GM18861 (cell line): ENCODE measurements around the gene PGAP3.
A peak's percentile ranks its signal among the peaks of the same experiment; 100 is the strongest.

ENCODE experiments used
- ATAC-seq: cut with Tn5 transposase; IDR thresholded peaks from one replicate; pipeline ENCODE4 v1.9.1; 2021; ENCODE audit not compliant: unreplicated experiment

The PGAP3 gene

DNA sequence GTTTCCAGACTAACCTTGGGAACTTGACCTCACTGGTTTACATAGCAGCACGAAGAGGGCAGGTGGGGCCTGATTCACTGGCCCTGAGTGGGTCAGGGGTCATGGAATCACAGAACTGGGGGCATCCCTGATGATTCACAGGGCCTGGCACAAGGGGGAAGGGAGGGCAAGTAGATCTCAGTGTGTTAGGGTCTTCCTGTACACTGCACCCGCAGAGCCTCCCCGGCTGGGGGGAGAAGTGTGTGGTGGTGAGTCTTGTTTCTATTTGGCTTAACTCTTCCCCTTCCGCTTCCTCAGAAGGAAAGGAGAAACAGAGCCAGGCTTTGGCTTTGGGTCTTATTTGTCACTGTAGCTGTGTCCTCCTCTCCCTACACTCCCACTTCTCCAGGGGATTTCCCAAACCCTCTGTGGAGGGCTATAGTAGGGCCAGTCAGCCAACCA is 47.2 kb downstream of the PGAP3 start:
- no peak for ATAC-seq

DNA sequence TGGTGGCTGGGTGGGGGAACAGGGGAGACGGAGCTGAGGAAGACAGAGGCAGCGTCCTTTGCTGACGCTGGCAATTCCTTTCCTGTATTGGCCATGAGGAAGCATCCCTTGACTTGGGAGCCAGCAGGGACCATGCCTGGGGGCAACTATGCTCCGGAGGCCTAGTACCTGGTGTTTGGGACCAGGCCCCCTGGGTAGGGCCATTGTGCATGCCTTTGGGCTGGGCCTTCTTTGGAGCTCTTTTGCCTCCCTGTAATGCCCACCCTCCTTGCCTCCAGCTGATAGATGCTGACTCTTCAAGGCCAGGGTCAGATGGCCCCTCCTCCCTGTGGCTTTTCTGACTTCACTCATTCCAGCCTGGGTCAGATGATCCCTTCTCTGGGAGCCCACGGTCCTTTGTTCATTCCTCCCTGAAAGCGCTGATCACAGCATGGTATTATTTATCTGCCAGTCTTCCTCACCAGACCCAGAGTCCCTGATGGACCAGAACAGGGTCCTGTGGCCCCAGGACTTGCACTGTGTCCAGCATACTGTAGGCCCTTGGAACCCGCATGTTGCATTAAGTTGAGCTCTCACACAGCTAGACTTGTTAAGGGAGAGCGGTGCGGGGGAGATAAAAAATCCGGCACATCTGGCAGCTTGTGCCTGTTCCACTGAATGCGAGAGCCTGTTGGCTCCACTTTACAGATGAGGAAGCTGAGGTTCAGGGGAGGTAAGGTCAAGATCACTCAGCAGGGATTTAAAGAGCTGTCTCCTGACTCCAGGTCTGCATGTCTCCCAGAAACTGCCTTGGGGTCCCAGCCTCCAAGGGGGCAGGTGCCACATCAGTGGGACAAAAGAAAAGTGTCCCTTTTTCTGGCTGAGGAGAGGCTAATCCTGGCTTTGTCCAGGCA is 48.0 kb downstream of the PGAP3 start:
- no peak for ATAC-seq

DNA sequence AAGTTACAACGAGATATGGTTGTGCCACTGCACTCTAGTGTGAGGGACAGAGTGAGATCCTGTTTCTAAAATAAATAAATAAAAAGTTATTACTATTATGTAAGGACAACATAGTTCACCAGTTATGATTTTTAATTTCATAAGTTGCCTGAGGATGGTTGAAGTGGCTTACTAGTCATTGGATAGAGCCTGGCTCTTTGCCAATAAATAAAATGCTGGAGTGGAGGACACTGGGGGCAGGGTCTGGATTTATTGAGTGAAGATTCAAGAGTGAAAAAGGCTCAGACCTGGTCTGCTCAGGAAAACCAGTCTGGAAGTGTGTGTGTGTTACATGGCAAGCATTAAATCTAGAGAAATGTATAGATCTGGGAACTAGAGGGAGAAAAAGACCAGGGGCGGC is 48.8 kb downstream of the PGAP3 start:
- ATAC-seq, result no peak

DNA sequence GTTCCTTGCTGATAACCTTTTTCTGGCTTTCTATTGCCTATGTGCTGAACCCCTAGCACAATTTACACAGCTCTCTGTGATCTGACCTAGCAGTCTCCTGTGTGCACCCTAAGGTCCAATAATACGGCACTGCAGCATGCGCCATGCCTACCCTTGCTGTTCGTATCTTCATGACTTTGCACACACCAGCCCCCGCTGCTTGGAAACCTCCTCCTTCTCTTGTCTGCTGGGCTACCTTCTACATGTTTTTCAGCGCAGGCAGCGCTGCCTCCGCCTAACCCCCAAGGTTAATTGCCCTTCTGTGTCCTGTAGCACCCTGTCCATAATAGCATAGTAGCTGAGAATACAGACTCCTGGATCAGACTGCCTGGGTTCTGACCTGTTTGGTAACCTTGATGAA is 49.5 kb downstream of the PGAP3 start:
- no peak for ATAC-seq

DNA sequence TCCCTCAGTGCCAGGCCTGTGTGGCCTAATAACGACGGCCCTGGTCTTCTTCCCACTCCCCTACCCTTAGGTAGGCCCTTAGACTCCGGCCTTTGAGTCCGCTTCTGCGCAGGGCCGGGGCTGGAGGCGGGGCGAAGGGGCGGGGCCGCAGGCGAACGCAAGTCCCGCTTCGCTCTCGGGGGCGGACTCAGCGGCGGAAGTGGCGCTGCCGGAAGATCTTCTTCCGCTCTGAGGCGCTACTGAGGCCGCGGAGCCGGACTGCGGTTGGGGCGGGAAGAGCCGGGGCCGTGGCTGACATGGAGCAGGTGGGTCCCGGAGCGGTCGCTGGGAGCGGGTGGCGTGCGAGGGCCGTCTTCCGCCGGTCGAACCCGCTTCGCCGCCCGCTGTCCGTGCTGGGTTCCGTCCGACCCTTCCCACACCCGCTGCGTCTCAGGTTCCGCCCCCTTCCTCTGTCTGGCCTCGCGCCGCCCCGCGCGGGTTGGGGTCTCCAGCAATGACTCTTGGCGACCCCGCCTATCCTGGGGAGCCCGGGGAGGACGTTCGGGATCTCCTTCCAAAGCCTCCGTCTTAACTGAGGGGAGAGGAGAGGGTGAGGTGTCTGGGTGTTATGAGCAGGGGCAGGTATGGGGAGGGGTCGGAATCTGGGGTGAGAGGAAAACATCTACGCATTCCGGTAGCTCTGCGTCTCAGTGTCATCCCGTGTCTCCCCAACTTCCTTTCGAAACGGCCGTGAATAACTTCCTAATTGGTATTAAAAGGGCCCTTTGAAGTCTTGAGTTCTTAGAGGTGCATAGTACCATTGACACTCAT is 50.7 kb downstream of the PGAP3 start, which contains the start of gene STARD3:
TSS of gene STARD3 (plus strand) at position 218 of the 810 bp plus-strand sequence. CDS start 16,388 bp downstream, outside the sequence.
- ATAC-seq, result peak; percentile 75

DNA sequence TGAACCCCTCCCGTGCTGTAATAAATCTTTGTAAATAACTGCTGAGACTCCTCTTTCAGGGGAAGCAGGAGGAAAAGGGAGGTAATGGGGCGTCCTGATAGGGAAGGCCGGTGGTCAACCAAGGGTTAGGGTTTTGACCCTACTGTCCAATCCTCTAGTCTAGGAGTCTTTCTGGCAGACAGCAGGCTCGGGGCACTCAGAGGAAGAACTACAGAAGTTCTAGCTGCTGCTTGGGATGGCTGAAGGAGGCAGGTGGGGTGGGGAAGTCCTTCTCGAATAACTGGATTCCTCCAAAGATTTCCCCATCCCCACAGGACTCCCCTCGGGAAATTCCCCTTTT is 51.3 kb downstream of the PGAP3 start:
- no peak for ATAC-seq

DNA sequence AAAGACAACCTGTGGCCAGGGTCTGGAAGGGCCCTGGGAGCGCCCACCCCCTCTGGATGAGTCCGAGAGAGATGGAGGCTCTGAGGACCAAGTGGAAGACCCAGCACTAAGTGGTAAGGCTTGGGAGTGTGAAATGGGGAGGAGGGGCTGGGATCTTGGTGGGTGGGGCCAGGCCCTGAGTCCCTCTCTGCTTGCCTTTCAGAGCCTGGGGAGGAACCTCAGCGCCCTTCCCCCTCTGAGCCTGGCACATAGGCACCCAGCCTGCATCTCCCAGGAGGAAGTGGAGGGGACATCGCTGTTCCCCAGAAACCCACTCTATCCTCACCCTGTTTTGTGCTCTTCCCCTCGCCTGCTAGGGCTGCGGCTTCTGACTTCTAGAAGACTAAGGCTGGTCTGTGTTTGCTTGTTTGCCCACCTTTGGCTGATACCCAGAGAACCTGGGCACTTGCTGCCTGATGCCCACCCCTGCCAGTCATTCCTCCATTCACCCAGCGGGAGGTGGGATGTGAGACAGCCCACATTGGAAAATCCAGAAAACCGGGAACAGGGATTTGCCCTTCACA is 52.2 kb downstream of the PGAP3 start:
- ATAC-seq, result no peak

DNA sequence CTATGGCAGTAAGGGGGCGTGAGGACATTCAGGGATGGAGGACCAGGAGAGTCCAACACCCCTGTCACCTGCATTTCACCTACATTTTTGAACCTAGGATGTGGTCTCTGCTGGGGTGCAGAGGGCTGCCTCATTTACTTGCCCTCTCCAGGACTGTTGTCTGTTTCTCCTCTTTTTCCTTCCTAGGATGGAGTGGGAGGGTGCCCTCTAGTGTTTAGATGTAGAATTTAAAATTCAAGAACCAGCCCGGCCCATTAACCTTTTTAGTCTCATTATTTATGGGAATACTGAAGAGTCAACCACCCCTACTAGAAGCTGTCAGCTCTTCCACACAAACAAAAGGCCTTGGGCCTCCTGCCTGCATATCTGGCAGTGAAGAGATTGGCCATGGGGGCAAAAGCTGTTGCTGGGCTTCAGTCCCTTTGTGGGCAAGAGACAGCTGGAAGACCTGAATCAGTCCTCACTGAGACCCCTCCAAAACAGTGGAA is 53.4 kb downstream of the PGAP3 start:
- no peak for ATAC-seq

DNA sequence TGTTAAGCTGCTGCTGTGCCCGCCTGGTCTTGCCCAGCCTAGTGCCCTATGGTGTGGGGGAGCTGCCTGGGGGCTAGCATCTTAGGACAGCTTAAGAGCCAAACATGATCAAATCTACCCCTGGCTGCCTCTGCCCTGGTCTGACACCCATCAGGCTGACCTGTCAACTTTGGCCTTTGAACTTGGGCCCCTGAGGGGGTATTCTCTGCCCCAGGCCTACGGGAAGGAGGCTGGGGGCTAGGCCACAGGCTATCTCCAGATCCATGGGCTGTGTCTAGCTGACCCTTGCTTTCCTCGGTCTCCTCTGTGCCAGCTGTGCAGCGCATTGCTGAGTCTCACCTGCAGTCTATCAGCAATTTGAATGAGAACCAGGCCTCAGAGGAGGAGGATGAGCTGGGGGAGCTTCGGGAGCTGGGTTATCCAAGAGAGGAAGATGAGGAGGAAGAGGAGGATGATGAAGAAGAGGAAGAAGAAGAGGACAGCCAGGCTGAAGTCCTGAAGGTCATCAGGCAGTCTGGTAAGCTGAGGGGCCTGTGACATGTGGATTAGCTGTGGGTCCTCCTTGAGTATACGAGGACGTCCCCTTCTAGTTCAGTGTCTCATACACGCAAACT is 54.2 kb downstream of the PGAP3 start:
- no peak for ATAC-seq

DNA sequence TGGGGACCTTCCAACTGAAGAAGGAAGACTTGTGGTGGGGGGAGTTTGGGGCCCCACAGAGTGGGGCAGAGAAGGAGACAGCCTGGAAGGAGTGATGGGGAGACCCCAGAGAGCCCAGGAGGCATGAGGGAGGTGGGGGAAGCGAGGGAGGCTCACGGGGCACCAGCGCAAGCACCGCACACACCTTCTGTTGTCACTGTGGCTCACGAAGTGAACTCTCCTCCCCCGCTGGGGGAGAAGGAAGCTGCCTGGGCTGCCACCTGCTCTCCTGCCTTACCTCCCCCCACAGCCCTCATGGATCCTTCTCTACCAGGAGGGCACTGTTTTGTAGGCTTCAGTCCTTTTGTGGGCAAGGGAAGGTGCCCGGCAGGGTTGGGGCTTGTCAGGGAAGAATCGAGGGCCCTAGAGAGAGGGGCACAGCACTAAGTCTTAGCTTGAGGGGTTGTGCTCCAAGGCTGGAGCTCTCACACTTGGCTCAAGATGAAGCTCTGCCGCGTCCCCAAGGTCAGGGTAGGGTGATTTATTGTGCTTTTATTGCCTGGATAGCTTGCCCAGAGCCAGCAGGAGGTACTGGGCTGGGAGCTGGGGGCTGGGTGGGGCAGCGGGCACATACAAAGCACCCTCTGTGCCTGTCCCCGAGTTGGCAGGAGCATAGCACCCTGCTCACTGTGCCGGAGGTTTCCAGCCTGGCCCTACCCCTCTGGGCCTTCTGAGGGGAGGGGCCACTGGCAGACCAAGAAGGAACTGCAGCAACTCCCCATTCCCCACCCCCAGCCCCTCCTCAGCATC is 55.5 kb downstream of the PGAP3 start:
- ATAC-seq, result no peak

DNA sequence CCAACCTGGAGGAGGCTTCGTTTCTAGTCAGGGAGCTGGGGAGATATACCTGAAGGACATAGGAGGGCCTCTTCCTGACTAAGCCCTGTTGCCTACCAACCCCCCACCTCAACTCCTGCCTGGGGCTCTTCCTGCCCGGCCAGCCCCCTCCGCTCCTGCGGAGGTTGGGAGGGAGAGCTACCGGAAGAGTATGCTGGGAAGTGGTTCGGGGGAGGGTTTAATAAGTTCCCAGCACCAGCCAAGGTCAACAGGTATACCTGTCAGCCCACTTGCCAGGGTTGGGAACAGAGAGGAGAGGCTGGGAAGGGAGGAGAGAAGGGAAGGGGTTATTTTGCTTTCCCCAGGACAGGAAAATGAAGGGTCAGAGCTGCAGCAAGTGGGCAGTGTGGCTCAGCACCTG is 56.5 kb downstream of the PGAP3 start:
- ATAC-seq, result no peak

DNA sequence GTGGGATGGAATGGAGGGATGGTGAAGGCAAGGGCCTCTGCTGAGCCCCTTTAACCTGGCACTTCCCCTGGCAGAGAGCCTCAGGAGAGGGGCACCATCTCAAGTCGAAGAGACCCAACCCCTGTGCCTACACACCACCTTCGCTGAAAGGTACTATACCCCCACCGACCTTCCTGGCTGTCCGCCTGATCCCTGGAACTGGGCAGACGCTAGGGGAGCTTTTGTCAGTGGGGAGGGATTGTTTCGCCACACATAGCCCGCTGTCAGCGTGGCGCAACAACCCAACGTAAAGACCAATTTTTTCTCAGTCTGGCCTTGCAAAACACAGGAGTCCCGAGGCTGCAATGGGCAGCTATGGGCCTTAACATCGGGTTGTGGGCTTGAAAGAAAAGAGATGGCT is 58.0 kb downstream of the PGAP3 start:
- no peak for ATAC-seq

DNA sequence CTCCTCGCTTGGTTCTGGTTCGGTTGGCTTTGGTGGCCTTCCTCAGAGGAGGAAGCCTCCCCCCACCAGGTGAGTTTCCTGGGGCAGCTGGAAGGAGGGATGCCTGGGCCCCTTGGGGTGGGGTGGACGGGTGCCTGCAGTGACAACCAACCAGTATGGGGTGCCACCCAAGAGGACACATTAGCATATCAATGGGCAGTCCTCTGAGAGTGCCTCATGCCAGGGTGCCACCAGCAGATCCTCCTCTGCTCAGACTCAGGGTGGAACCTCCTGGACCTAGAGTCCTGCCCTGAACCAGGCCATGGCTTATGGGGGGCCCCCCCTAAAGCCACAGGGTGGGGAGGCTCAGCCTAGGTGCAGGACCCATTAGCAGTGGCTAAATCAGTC is 58.4 kb downstream of the PGAP3 start:
- no peak for ATAC-seq

DNA sequence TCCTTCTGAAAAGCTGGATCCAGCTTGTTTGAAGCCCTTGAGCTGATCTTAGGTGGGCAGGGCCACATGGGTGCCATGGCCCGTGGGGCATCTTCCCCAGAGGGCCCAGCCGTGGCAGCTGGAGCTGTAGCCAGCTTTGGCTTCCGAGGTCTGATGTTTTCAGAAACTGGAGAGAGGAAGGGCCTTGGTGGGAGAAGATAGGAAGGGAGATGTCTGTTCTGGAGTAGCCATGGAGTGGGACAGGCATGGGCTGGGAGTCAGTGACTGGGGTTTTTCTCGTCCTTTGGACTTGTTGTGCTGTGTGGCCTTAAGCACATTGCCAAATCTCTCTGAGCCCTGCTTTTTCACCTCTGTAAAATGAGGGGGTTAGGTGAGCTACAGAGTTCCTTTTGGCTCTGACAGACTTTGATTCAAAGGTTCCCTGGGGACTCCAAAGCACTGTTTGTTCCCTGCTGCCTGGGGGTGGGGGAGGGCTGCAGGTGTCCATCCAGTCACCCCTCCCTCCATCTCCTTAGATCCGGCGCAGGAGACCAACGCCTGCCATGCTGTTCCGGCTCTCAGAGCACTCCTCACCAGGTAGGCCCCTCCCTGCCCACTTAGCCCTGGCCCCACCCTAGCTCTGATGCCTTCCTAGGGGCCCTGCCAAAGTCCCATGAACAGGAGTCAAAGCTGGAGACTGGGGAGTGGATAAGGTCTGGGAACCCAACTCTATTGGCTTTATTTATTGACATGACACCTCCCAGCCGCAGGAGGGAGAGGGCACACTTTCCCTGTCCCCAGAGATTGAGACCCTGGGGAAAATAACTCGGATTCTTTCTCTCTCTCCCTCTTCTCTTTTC is 59.0 kb downstream of the PGAP3 start:
- ATAC-seq, result no peak

DNA sequence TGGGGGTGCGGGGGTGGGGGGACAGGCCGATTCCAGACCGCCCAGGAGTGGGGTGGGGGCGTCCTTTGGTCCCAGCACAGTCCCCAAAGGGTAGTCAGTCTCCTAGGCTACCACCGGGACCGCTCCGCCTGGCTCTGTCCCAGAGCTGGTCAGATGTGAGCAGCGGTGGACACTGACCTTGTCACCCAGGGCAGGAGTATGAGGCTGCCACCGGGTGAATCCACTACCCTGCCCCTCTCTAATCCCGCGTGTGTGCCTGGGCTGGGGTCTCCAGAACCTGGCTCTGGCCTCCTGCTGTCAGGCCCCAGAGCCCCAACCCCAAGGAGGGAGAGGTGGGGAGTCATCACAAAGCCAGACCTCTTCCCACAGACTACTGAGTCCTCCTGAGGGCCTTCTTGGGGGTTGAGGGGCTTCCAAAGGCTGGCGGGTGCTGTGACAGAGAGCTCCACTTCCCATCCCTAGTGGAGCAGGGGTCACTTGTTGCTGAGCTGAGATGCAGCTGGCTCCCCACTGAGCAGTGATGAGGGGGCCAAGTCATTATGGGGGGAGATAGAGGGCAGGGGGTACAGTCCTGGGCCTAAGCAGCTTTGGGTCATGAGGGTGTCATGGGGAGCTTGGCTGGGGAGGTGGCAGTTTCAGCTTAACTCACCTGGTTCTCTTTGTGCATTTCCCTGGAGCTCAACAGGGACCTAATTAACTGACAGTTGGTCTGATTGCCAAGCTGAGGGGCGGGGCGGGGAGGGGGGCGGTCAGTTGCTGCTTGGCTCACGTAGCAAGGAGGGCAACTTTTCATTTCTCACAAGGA is 59.9 kb downstream of the PGAP3 start:
- no peak for ATAC-seq

DNA sequence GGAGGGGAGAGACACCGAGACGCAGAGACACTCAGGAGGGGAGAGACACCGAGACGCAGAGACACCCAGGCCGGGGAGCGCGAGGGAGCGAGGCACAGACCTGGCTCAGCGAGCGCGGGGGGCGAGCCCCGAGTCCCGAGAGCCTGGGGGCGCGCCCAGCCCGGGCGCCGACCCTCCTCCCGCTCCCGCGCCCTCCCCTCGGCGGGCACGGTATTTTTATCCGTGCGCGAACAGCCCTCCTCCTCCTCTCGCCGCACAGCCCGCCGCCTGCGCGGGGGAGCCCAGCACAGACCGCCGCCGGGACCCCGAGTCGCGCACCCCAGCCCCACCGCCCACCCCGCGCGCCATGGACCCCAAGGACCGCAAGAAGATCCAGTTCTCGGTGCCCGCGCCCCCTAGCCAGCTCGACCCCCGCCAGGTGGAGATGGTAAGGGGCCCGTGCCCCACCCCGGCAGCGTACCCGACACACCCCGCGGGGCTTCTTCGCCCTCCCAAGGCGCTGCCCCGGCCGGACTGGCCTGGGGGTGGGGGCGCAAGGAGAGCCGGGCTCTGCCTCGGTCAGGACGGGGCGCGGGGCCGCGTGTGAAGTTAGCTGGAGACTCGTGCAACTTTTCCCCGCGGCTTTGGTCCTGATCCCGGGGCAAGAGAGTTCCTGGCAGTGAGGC is 60.7 kb downstream of the PGAP3 start:
- no peak for ATAC-seq

DNA sequence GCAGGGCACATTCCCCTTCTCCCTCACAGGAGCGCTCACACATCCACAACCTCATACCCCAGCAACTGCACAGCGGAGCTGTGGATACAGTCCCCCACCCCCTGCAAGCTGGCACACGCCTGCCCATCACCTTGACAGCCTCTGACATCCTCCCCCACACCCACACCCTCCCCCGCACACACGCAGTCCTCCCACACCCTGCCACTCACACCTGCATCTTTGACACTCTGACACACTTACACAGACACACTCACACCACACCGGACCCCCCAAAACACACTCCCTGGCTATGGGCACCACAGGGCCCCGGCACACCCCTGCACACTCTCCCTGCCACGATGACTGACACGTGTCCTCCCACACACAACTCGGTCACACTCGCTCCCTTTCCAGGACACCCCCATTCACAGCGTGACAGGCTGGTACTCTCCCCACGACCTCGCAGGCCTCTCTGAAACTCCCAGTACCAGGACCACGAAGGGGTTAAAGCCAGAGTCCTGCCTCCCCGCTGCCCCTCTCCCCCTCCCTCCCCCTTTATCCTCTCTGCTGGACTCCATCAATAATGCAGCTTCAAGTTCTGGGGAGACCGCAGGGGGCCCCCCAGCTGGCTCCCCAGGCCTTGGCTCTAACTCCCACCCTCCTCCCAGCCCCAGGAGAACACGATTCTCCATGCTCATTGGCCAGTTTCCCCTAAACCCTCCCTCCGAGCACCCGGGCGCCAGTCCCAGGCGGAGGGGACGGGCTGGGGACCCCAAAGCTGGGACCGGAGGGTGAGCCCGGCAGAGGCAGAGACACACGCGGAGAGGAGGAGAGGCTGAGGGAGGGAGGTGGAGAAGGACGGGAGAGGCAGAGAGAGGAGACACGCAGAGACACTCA is 61.4 kb downstream of the PGAP3 start, which contains the start of gene PPP1R1B:
TSS of gene PPP1R1B (plus strand) at position 782 of the 876 bp plus-strand sequence. CDS start 441 bp downstream, outside the sequence.
- ATAC-seq, result no peak
